Body of pancreas (tissue), 4 donors: ENCODE measurements around the gene PLPP2. TPM values are rescaled to one million over a fixed set of nuclear protein-coding genes. Genes with fewer than 3 reads are reported as not detected.

ENCODE experiments used
- ATAC-seq: fragments of 150-250 bp; one replicate; pipeline ENCODE4 v1.9.1; 2016
- DNase-seq, 4 donors: peaks; one replicate each; pipeline ENCODE4 v3.0.0-alpha.2; 2019
- H3K27ac ChIP-seq, 4 donors: fragments of 200-600 bp; sonication (generic); 1 replicate in 3 of 4; 2 replicates in 1 of 4; pipeline versions ENCODE4 v1.5.1 to v1.6.1; 2016 to 2019; ENCODE audit warnings: mild to moderate bottlenecking in 1 of 4, mixed read lengths in 1 of 4, moderate library complexity in 1 of 4
- H3K27me3 ChIP-seq, 2 donors: fragments of 200-600 bp; sonication (generic); one replicate each; pipeline ENCODE4 v1.6.0; 2016; ENCODE audit warnings: mild to moderate bottlenecking in 1 of 2
- H3K36me3 ChIP-seq, 2 donors: fragments of 200-600 bp; sonication (generic); replicated peaks in 1 of 2; 2 replicates each; pipeline ENCODE4 v1.5.1; 2016; ENCODE audit warnings: low read depth in 2 of 2; ENCODE audit not compliant: insufficient read depth in 1 of 2
- H3K4me1 ChIP-seq: fragments of 200-600 bp; sonication (generic); one replicate; pipeline ENCODE4 v1.6.0; 2016
- H3K4me3 ChIP-seq, 2 donors: fragments of 200-600 bp; sonication (generic); 1 replicate in 1 of 2; 2 replicates in 1 of 2; pipeline ENCODE4 v1.5.1; 2016 to 2019
- H3K9me3 ChIP-seq, 3 donors: fragments of 200-600 bp; sonication (generic); 1 replicate in 2 of 3; 2 replicates in 1 of 3; pipeline ENCODE4 v1.5.1; 2016
- CTCF ChIP-seq, 7 experiments: fragments of 450-650 bp in 4 of 7; fragments of 200-600 bp in 3 of 7; sonication (generic) in 3 of 7; IDR thresholded peaks; one replicate each; pipeline ENCODE4 v1.5.1; 2016 to 2019; ENCODE audit warnings: antibody characterized with exemption in 7 of 7
- POLR2A ChIP-seq, 3 donors: fragments of 450-650 bp; IDR thresholded peaks; one replicate each; pipeline ENCODE4 v1.6.1; 2016; ENCODE audit warnings: antibody characterized with exemption in 3 of 3, mild to moderate bottlenecking in 2 of 3
- WGBS, 2 donors: methylation state at CpG; one replicate each; pipeline ENCODE4 v1.1.5; 2017; 5-methylcytosine and 5-hydroxymethylcytosine counted together
- intact Hi-C: fragments of 100-400 bp; cut with DNase I; formaldehyde crosslinking; loops from one replicate; pipeline ENCODE4 v1.15.1; 2023
- total RNA-seq, 2 donors: library from RNA; depleted of rRNA; stranded (reverse); fragments of >200 nt; gene quantifications; one replicate each; pipeline ENCODE4 v1.1.0, GENCODE V29; 2016

PLPP2 gene
- total RNA-seq, 2 donors from 2014 or later = 66.4 to 75.8 TPM

- ATAC-seq = no peak
Observed at GRCh38 chr19:308471-309205, 17.4 kb upstream of the PLPP2 start.

GRCh38 chr19:307793-308420, 16.7 kb upstream of the PLPP2 start:
- no peak overlapping the region for H3K27ac ChIP-seq
- H3K9me3 ChIP-seq = no peaks in the 10 kb centered on the region
- 87 to 90% methylated on average over 13 to 21 of the region's 21 CpGs for WGBS, 2 donors
- TF ChIP-seq CTCF (IDR thresholded peaks at IDR 0.05) (no peak), POLR2A (IDR thresholded peaks at IDR 0.05) (no peak)
- DNase-seq (no peak), ATAC-seq (no peak)
- H3K36me3 ChIP-seq = peaks cover 4 to 10% of the 10 kb centered on the region in 2 donors
- H3K27me3 ChIP-seq = no peaks in the 10 kb centered on the region
- H3K4me3 ChIP-seq = no peak overlapping the region
- intact Hi-C loops = no loop called here
- no peaks in the 10 kb centered on the region for H3K4me1 ChIP-seq

More at GRCh38 chr19:308471-309205, 17.4 kb upstream of the PLPP2 start:
- Histone ChIP-seq H3K27ac (no peak overlapping the region), H3K4me1 (no peaks in the 10 kb centered on the region), H3K27me3 (no peaks in the 10 kb centered on the region), H3K9me3 (no peaks in the 10 kb centered on the region), H3K36me3 (peaks cover 4 to 12% of the 10 kb centered on the region in 2 donors), H3K4me3 (no peak overlapping the region)
- no peak for DNase-seq
- 95 to 97% methylated on average over 18 to 31 of the region's 48 CpGs for WGBS, 2 donors
- TF ChIP-seq CTCF (IDR thresholded peaks at IDR 0.05) (no peak), POLR2A (IDR thresholded peaks at IDR 0.05) (no peak)
- intact Hi-C loops = no loop called here

- Histone ChIP-seq H3K27me3 (no peaks in the 10 kb centered on the region), H3K36me3 (peaks cover 4 to 10% of the 10 kb centered on the region in 2 donors), H3K4me3 (no peak overlapping the region), H3K4me1 (no peaks in the 10 kb centered on the region), H3K27ac (no peak overlapping the region), H3K9me3 (no peaks in the 10 kb centered on the region)
- ATAC-seq = no peak
- DNase-seq = no peak
- intact Hi-C loops = no loop called here
- TF ChIP-seq POLR2A (IDR thresholded peaks at IDR 0.05) (no peak), CTCF (IDR thresholded peaks at IDR 0.05) (no peak)
- 92 to 96% methylated on average over 11 to 26 of the region's 26 CpGs for WGBS, 2 donors
Observed at GRCh38 chr19:307111-307531, 15.9 kb upstream of the PLPP2 start.

GRCh38 chr19:306151-306900, 15.1 kb upstream of the PLPP2 start:
- no peaks in the 10 kb centered on the region for H3K4me1 ChIP-seq
- no peak for DNase-seq
- no peaks in the 10 kb centered on the region for H3K9me3 ChIP-seq
- peaks cover 0 to 7% of the 10 kb centered on the region in 2 donors for H3K36me3 ChIP-seq
- TF ChIP-seq CTCF (IDR thresholded peaks at IDR 0.05) = no peak
- TF ChIP-seq POLR2A (IDR thresholded peaks at IDR 0.05) = no peak
- ATAC-seq = no peak
- no peak overlapping the region for H3K27ac ChIP-seq
- WGBS, 2 donors = 91 to 95% methylated on average over 4 to 35 of the region's 50 CpGs
- no peaks in the 10 kb centered on the region for H3K27me3 ChIP-seq
- H3K4me3 ChIP-seq = no peak overlapping the region
- intact Hi-C loops = no loop called here
